SU-DHL-6 (cell line): ENCODE results near the gene CCDC82.

Experiments used
- H2AFZ ChIP-seq: fragments of 200-600 bp; sonication (generic); 2 replicates; pipeline ENCODE4 v1.6.1; 2014; ENCODE audit warnings: low read depth, mild to moderate bottlenecking, moderate library complexity, mixed read lengths, antibody characterized with exemption, low read length; ENCODE audit not compliant: severe bottlenecking
- H3F3A ChIP-seq: fragments of 200-600 bp; shearing (Covaris generic); 2 replicates; pipeline ENCODE4 v1.6.0; 2016; ENCODE audit warnings: antibody characterized with exemption, mild to moderate bottlenecking; ENCODE audit not compliant: insufficient read depth
- H3K27ac ChIP-seq: fragments of 200-600 bp; sonication (generic); 2 replicates; pipeline ENCODE4 v1.5.1; 2016; ENCODE audit warnings: low read depth, mild to moderate bottlenecking, low read length, moderate library complexity, mixed read lengths
- H3K27me3 ChIP-seq: fragments of 200-600 bp; sonication (generic), shearing (Covaris generic); 2 replicates; pipeline ENCODE4 v1.6.0; 2014; ENCODE audit warnings: mild to moderate bottlenecking, low read length
- H3K36me3 ChIP-seq: fragments of 200-600 bp; sonication (generic); 2 replicates; pipeline ENCODE4 v1.6.1; 2014; ENCODE audit warnings: mild to moderate bottlenecking, low read length, mixed read lengths
- H3K4me2 ChIP-seq: fragments of 300-600, 200-600 bp; shearing (Covaris generic), sonication (generic); 2 replicates; pipeline ENCODE4 v1.6.0; 2014; ENCODE audit warnings: low read length, low read depth, mild to moderate bottlenecking; ENCODE audit not compliant: poor library complexity, severe bottlenecking
- H3K4me3 ChIP-seq: fragments of 200-600 bp; sonication (generic); 2 replicates; pipeline ENCODE4 v1.5.1; 2014; ENCODE audit warnings: antibody characterized with exemption, low read length, mild to moderate bottlenecking, mixed read lengths; ENCODE audit not compliant: insufficient read depth, poor library complexity, severe bottlenecking
- H3K79me2 ChIP-seq: fragments of 200-600 bp; sonication (generic); 2 replicates; pipeline ENCODE4 v1.6.1; 2014; ENCODE audit warnings: mild to moderate bottlenecking, low read length, moderate library complexity; ENCODE audit not compliant: insufficient read depth
- H3K9ac ChIP-seq: fragments of 200-600 bp; sonication (generic); 2 replicates; pipeline ENCODE4 v1.7.0; 2014; ENCODE audit warnings: mild to moderate bottlenecking, low read length
- H3K9me2 ChIP-seq: fragments of 200-600 bp; sonication (generic); replicated peaks from 2 replicates; pipeline ENCODE4 v1.6.1; 2014; ENCODE audit warnings: low read length; ENCODE audit not compliant: insufficient read depth
- H3K9me3 ChIP-seq: fragments of 200-600 bp; sonication (generic); 2 replicates; pipeline ENCODE4 v1.6.1; 2014; ENCODE audit warnings: low read length, mixed read lengths; ENCODE audit not compliant: insufficient read depth
- H4K20me1 ChIP-seq: fragments of 200-600 bp; sonication (generic); 2 replicates; pipeline ENCODE4 v1.6.1; 2014; ENCODE audit warnings: low read depth, mild to moderate bottlenecking, antibody characterized with exemption, low read length, moderate library complexity, mixed read lengths
- EZH2phosphoT487 ChIP-seq: fragments of 200-600 bp; sonication (generic), shearing (Covaris generic); conservative IDR thresholded peaks from 2 replicates; pipeline ENCODE4 v1.6.1; 2018; ENCODE audit warnings: mild to moderate bottlenecking, antibody characterized with exemption, low read length, moderate library complexity, mixed read lengths
- TF ChIP-seq, protein P1 (sequence below): fragments of 200-600 bp; sonication (generic); IDR thresholded peaks from one replicate; pipeline ENCODE4 v1.5.1; 2017; ENCODE audit warnings: antibody characterized with exemption, mild to moderate bottlenecking, low read length, moderate library complexity; ENCODE audit not compliant: insufficient read depth, poor library complexity, severe bottlenecking

The CCDC82 gene

DNA sequence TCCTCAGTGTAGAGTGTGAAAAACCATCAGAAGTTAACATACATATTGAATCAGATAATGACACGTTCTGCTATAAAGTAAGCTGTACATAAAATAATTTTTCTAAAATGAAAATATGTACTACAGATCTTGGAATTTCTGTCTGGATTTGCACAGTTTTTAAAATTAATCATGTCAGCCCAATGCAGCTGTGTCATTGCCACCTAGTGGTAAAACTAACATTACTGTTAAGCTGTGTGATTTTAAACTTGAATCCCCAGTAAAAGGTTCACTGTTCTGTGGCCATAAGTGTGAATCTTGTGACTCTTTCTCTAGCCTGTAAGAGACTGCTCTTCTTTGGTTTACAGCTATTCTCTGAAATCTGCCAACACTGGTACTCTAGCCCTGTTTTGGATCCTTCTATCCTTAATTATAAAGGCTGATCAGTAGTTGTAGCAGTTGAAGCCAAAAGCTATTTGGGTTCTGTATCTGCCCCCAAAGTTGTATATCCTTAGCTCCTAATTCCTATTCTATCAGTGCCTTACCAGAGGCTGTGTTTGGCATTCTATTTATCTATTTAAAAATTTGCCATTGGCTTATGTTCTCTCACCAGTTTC lies 4.1 kb upstream of the CCDC82 start:
- no peaks in the 10 kb centered on the region for H3K27me3 ChIP-seq
- no peaks in the 10 kb centered on the region for H4K20me1 ChIP-seq
- TF ChIP-seq, protein P1, sequence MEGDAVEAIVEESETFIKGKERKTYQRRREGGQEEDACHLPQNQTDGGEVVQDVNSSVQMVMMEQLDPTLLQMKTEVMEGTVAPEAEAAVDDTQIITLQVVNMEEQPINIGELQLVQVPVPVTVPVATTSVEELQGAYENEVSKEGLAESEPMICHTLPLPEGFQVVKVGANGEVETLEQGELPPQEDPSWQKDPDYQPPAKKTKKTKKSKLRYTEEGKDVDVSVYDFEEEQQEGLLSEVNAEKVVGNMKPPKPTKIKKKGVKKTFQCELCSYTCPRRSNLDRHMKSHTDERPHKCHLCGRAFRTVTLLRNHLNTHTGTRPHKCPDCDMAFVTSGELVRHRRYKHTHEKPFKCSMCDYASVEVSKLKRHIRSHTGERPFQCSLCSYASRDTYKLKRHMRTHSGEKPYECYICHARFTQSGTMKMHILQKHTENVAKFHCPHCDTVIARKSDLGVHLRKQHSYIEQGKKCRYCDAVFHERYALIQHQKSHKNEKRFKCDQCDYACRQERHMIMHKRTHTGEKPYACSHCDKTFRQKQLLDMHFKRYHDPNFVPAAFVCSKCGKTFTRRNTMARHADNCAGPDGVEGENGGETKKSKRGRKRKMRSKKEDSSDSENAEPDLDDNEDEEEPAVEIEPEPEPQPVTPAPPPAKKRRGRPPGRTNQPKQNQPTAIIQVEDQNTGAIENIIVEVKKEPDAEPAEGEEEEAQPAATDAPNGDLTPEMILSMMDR = peak; percentile 61
- no peak for TF ChIP-seq EZH2phosphoT487
- peak overlapping the region; percentile 23 for H3K4me2 ChIP-seq
- H2AFZ ChIP-seq = no peak overlapping the region
- peaks cover 13% of the 10 kb centered on the region for H3K79me2 ChIP-seq
- no peaks in the 10 kb centered on the region for H3K9me2 ChIP-seq
- H3K36me3 ChIP-seq = no peaks in the 10 kb centered on the region; the same call in 1 of the 2 replicates
- no peak overlapping the region for H3K27ac ChIP-seq
- H3F3A ChIP-seq = peaks cover 11% of the 10 kb centered on the region
- no peak overlapping the region for H3K9ac ChIP-seq
- no peak overlapping the region for H3K4me3 ChIP-seq
- H3K9me3 ChIP-seq = no peaks in the 10 kb centered on the region

DNA sequence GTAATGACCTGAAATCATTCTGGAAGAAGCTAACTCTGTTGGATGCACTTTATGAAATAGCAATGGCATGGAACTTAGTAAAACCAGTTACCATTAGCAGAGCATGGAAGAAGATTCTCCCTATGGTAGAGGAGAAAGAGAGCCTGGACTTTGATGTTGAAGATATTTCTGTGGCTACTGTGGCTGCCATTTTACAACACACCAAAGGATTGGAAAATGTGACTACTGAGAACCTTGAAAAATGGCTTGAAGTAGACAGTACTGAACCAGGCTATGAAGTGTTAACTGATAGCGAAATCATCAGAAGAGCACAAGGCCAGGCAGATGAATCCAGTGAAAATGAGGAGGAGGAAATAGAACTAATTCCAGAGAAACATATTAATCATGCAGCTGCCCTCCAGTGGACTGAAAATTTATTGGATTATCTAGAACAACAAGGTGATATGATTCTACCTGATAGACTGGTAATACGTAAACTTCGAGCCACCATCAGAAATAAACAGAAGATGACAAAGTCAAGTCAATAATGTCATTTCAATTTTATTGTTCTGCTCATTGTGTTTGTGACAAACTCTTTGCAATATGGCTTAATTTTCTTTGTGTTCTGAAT lies 2.1 kb upstream of the CCDC82 start:
- Histone ChIP-seq H3K4me2 (peak overlapping the region; percentile 23), H3K36me3 (no peaks in the 10 kb centered on the region; the same call in 1 of the 2 replicates), H3K9ac (no peak overlapping the region), H3K4me3 (no peak overlapping the region), H4K20me1 (no peaks in the 10 kb centered on the region), H3K79me2 (peaks cover 34% of the 10 kb centered on the region), H3F3A (peaks cover 11% of the 10 kb centered on the region), H3K9me3 (no peaks in the 10 kb centered on the region), H2AFZ (no peak overlapping the region), H3K27me3 (no peaks in the 10 kb centered on the region), H3K27ac (no peak overlapping the region), H3K9me2 (no peaks in the 10 kb centered on the region)
- TF ChIP-seq, protein P1 = no peak
- TF ChIP-seq EZH2phosphoT487 = no peak

DNA sequence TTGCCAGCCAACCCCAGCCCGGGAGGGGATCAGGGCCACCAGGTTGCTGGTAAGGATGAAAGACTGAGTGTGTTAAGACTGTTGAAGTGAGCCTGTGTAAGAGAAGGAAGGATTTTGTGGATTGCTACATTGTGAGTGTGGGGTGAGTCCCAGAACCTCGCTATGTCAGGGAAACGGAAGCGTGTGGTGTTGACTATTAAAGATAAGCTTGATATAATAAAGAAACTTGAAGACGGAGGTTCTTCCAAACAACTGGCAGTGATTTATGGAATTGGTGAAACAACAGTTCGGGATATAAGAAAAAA lies 728 bp upstream of the CCDC82 start:
- no peaks in the 10 kb centered on the region for H3K9me2 ChIP-seq
- peak overlapping the region; percentile 77 for H3K4me2 ChIP-seq
- H3K36me3 ChIP-seq = no peaks in the 10 kb centered on the region; the same call in 1 of the 2 replicates
- peaks cover 11% of the 10 kb centered on the region for H3F3A ChIP-seq
- H3K9ac ChIP-seq = peak overlapping the region; percentile 63
- no peaks in the 10 kb centered on the region for H4K20me1 ChIP-seq
- peaks cover 42% of the 10 kb centered on the region for H3K79me2 ChIP-seq
- TF ChIP-seq, protein P1 = no peak
- no peak for TF ChIP-seq EZH2phosphoT487
- no peaks in the 10 kb centered on the region for H3K27me3 ChIP-seq
- H2AFZ ChIP-seq = peak overlapping the region; percentile 70
- no peaks in the 10 kb centered on the region for H3K9me3 ChIP-seq
- H3K27ac ChIP-seq = no peak overlapping the region
- H3K4me3 ChIP-seq = peak overlapping the region; percentile 78
